HEK293 (cell line): ENCODE results near the gene RDH5.
A peak's percentile ranks its signal among the peaks of the same experiment; 100 is the strongest.

Experiments
- CTCF ChIP-seq: fragments of 450-650 bp; formaldehyde crosslinking; IDR thresholded peaks from 2 replicates; pipeline ENCODE4 v1.5.1; 2016; ENCODE audit warnings: missing biosample characterization, missing genetic modification characterization
- GLIS2 ChIP-seq: fragments of 450-650 bp; formaldehyde crosslinking; IDR thresholded peaks from 2 replicates; pipeline ENCODE4 v1.5.1; 2016; ENCODE audit warnings: missing biosample characterization, missing genetic modification characterization
- INSM2 ChIP-seq: fragments of 450-650 bp; formaldehyde crosslinking; IDR thresholded peaks from 2 replicates; pipeline ENCODE4 v1.5.1; 2016; ENCODE audit warnings: missing biosample characterization, missing genetic modification characterization
- PATZ1 ChIP-seq: fragments of 450-650 bp; formaldehyde crosslinking; IDR thresholded peaks from 2 replicates; pipeline ENCODE4 v1.5.1; 2016; ENCODE audit warnings: missing biosample characterization, missing genetic modification characterization
- SCRT1 ChIP-seq: fragments of 450-650 bp; formaldehyde crosslinking; IDR thresholded peaks from 2 replicates; pipeline ENCODE4 v1.5.1; 2016; ENCODE audit warnings: missing biosample characterization, missing genetic modification characterization, borderline replicate concordance
- ZBTB11 ChIP-seq: fragments of 450-650 bp; formaldehyde crosslinking; conservative IDR thresholded peaks from 2 replicates; pipeline ENCODE4 v1.5.1; 2016; ENCODE audit warnings: low read depth, missing biosample characterization, missing genetic modification characterization
- ZBTB17 ChIP-seq: fragments of 450-650 bp; formaldehyde crosslinking; IDR thresholded peaks from 2 replicates; pipeline ENCODE4 v1.5.1; 2016; ENCODE audit warnings: missing biosample characterization, missing genetic modification characterization
- ZBTB26 ChIP-seq: fragments of 450-650 bp; formaldehyde crosslinking; optimal IDR thresholded peaks from 2 replicates; pipeline ENCODE3; 2016; ENCODE audit warnings: missing biosample characterization, mild to moderate bottlenecking, missing genetic modification characterization
- ZFP37 ChIP-seq: fragments of 450-650 bp; formaldehyde crosslinking; IDR thresholded peaks from 2 replicates; pipeline ENCODE4 v1.5.1; 2016; ENCODE audit warnings: missing biosample characterization, missing genetic modification characterization
- ZNF140 ChIP-seq: fragments of 450-650 bp; formaldehyde crosslinking; IDR thresholded peaks from 2 replicates; pipeline ENCODE4 v1.5.1; 2016; ENCODE audit warnings: missing biosample characterization, missing genetic modification characterization
- ZNF146 ChIP-seq: fragments of 450-650 bp; formaldehyde crosslinking; IDR thresholded peaks from 2 replicates; pipeline ENCODE4 v1.5.1; 2016; ENCODE audit warnings: missing biosample characterization, missing genetic modification characterization
- ZNF19 ChIP-seq: fragments of 450-650 bp; formaldehyde crosslinking; IDR thresholded peaks from 2 replicates; pipeline ENCODE4; 2016; ENCODE audit warnings: missing biosample characterization, missing genetic modification characterization, low read depth
- ZNF2 ChIP-seq: fragments of 450-650 bp; formaldehyde crosslinking; IDR thresholded peaks from 2 replicates; pipeline ENCODE4 v1.5.1; 2016; ENCODE audit warnings: missing biosample characterization, missing genetic modification characterization
- ZNF311 ChIP-seq: fragments of 450-650 bp; formaldehyde crosslinking; IDR thresholded peaks from 2 replicates; pipeline ENCODE4 v1.5.1; 2017; ENCODE audit warnings: missing biosample characterization, missing genetic modification characterization, borderline replicate concordance
- ZNF449 ChIP-seq: fragments of 450-650 bp; formaldehyde crosslinking; IDR thresholded peaks from 2 replicates; pipeline ENCODE4 v1.5.1; 2017; ENCODE audit warnings: missing biosample characterization, mild to moderate bottlenecking, missing genetic modification characterization, moderate library complexity
- ZNF510 ChIP-seq: fragments of 450-650 bp; formaldehyde crosslinking; IDR thresholded peaks from 2 replicates; pipeline ENCODE4 v1.5.1; 2018; ENCODE audit warnings: mild to moderate bottlenecking, missing genetic modification characterization, missing biosample characterization; ENCODE audit not compliant: insufficient replicate concordance
- ZNF529 ChIP-seq: fragments of 450-650 bp; formaldehyde crosslinking; IDR thresholded peaks from 2 replicates; pipeline ENCODE4 v1.5.1; 2017; ENCODE audit warnings: missing genetic modification characterization, missing biosample characterization; ENCODE audit not compliant: insufficient replicate concordance
- ZNF549 ChIP-seq: fragments of 450-650 bp; IDR thresholded peaks from 2 replicates; pipeline ENCODE4 v1.5.1; 2018; ENCODE audit warnings: missing biosample characterization, missing genetic modification characterization, mild to moderate bottlenecking, inconsistent platforms, moderate library complexity
- ZNF645 ChIP-seq: fragments of 450-650 bp; formaldehyde crosslinking; IDR thresholded peaks from 2 replicates; pipeline ENCODE4; 2016; ENCODE audit warnings: missing biosample characterization, missing genetic modification characterization
- ZNF660 ChIP-seq: fragments of 450-650 bp; IDR thresholded peaks from 2 replicates; pipeline ENCODE4 v1.5.1; 2018; ENCODE audit warnings: missing biosample characterization, mild to moderate bottlenecking, missing genetic modification characterization
- ZNF677 ChIP-seq: fragments of 450-650 bp; IDR thresholded peaks from 2 replicates; pipeline ENCODE4 v1.5.0; 2018; ENCODE audit warnings: missing biosample characterization, mild to moderate bottlenecking, missing genetic modification characterization, moderate library complexity
- ZNF747 ChIP-seq: fragments of 450-650 bp; formaldehyde crosslinking; IDR thresholded peaks from 2 replicates; pipeline ENCODE4 v1.5.1; 2016; ENCODE audit warnings: missing biosample characterization, missing genetic modification characterization
- ZSCAN5A ChIP-seq: fragments of 450-650 bp; formaldehyde crosslinking; IDR thresholded peaks from 2 replicates; pipeline ENCODE4 v1.5.1; 2016; ENCODE audit warnings: missing biosample characterization, missing genetic modification characterization

RDH5 gene

GRCh38 chr12:55743406-55744339 is 23.5 kb downstream of the RDH5 start (continued):
- TF ChIP-seq ZBTB11 (0 out of 2 replicates have a peak, but pooled peaks have one; percentile 15), ZNF677 (tag by site-specific recombination) (no peak), ZNF140 (tag by site-specific recombination) (no peak), PATZ1 (tag by site-specific recombination) (peak; percentile 68; the same call in 1 of the 2 replicates), ZNF510 (tag by site-specific recombination) (no peak), ZNF19 (no peak), CTCF (tag by site-specific recombination) (peak; percentile 73), ZNF549 (no peak), INSM2 (tag by site-specific recombination) (no peak), ZNF747 (no peak), ZNF645 (no peak), SCRT1 (no peak), ZBTB26 (tag by site-specific recombination) (peak; percentile 69), ZNF660 (tag by site-specific recombination) (no peak), ZNF449 (tag by site-specific recombination) (peak; percentile 91), ZFP37 (tag by site-specific recombination) (no peak), GLIS2 (tag by site-specific recombination) (peak; percentile 37; the same call in 1 of the 2 replicates), ZNF146 (tag by site-specific recombination) (no peak), ZNF2 (tag by site-specific recombination) (0 out of 2 replicates have a peak, but pooled peaks have one; percentile 60), ZSCAN5A (no peak), ZNF311 (tag by site-specific recombination) (no peak), ZBTB17 (peak; percentile 63), ZNF529 (no peak)
